AG09309 (cell line): ENCODE measurements around the gene SIGLEC5.

ENCODE experiments used
- DNase-seq: peaks from one replicate; pipeline ENCODE4 v3.0.0-alpha.2; 2010; ENCODE audit warnings: low read depth
- H3K4me3 ChIP-seq: 2 replicates; pipeline ENCODE4 v1.5.1; 2011; ENCODE audit warnings: mild to moderate bottlenecking, low read depth, low read length, moderate library complexity; ENCODE audit not compliant: control insufficient read depth
- CTCF ChIP-seq: IDR thresholded peaks from 2 replicates; pipeline ENCODE4 v1.5.1; 2011; ENCODE audit warnings: mild to moderate bottlenecking, low read depth, low read length, inconsistent platforms; ENCODE audit not compliant: insufficient read depth, control insufficient read depth; ENCODE audit errors: missing control alignments

Gene SIGLEC5

GRCh38 chr19:51628153-51628939 lies 1.9 kb downstream of the SIGLEC5 start:
- no peak for DNase-seq
- TF ChIP-seq CTCF, result no peak
- H3K4me3 ChIP-seq, result no peak overlapping the region

- H3K4me3 ChIP-seq, result no peak overlapping the region
- TF ChIP-seq CTCF, result no peak
- no peak for DNase-seq
These were observed 2.6 kb downstream of the SIGLEC5 start for GRCh38 chr19:51627491-51628138.

DNA sequence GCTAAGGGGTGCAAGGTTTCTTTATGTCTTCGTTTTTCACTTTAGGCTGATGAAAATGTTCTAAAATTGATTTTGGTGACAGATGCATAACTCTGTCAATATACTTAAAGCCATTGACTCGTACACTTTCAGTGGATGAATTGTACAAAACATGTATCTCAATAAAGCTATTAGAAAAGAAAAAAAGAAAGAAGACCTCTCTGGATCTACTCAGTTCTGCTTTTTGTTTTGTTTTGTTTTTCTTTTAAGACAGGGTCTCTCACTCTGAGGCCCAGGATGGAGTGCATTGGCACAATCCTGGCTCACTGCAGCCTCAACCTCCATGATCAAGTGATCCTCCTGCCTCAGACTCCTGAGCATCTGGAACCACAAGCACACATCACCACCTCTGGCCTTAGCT lies 3.5 kb downstream of the SIGLEC5 start:
- H3K4me3 ChIP-seq, result no peak overlapping the region
- no peak for TF ChIP-seq CTCF
- DNase-seq, result no peak

GRCh38 chr19:51621178-51621577 lies 9.0 kb downstream of the SIGLEC5 start:
- TF ChIP-seq CTCF, result no peak
- no peak overlapping the region for H3K4me3 ChIP-seq
- DNase-seq, result no peak

GRCh38 chr19:51615991-51616390 lies 14.2 kb downstream of the SIGLEC5 start:
- no peak for TF ChIP-seq CTCF
- H3K4me3 ChIP-seq, result no peak overlapping the region
- no peak for DNase-seq

DNA sequence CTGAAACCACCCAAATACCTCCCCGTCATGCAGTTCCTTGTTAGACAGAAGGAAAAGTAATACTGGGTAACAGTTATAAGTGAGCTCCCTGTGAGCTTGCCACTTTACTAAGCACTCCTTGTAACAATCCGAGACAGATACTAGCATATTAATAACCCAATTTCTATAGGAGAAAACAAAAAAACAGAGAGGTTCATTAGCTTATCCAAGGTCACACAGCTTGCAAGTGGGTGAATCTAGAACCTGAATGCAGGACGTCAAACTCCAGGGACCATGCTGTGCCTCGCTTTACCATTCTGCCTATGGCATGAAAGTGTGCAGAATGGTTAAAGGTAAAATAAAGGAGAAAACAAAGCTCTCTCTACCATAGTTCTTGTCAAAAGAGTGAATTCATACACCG lies 15.4 kb downstream of the SIGLEC5 start:
- no peak for TF ChIP-seq CTCF
- no peak for DNase-seq
- H3K4me3 ChIP-seq, result no peak overlapping the region
